Measurements from ENCODE around the gene DLGAP5.

The DLGAP5 gene

DNA sequence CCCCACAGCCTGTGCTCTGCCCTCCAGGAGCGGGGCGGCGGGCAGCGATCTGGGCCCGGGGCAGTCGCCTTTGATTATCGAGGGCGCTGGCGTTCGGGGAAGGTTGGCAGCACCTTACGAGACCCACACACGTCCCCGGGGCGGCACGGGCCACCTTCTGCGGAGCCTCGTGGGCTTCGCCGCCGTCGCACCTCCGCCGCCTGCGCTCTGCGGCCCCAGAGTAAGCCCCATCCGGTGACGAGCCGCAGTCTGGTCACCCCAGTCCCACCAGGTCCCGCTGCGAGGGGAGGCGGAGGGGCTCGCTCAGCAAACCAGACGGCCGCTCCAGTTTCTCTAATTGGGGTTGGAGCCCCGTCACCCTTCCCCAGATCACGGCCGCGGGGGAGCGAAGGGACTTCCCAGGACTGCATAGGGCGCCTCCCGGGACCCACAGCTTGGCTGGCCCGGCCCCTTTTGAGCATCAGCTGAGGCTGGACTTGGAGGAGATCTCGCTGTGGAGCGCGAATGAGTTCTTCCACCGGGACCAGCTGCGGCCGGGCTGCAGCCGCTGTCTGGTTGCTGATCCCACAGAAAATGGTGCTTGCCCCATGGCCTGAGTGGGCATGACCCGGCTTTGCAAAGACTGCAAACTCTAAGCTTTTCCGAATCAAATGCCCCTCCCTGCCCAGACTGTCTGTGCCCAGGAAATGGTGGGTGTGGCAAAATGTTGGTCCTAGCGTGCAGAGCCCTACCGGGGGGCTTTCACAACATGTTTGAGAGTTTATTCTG is 61.8 kb downstream of the DLGAP5 start:
- peak; percentile 70 for DNase-seq (ENCODE audit: low spot score)

DNA sequence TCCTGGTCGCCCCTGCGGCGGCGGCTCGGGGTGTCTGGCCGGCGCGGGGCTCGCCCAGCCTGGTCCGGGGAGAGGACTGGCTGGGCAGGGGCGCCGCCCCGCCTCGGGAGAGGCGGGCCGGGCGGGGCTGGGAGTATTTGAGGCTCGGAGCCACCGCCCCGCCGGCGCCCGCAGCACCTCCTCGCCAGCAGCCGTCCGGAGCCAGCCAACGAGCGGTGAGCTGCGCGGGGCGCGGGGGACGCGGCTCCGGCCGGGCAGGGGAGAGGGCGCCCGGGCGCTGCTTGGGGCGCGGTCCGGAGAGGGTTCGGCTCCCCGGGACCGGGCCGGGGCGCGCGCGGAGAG is 62.3 kb downstream of the DLGAP5 start, which contains the start of gene LGALS3:
Gene LGALS3, plus strand, starts transcription at position 167 of the 342 bp plus-strand sequence. CDS start 8,122 bp downstream, outside the sequence.
- peak; percentile 64 for DNase-seq (ENCODE audit: low spot score)

DNA sequence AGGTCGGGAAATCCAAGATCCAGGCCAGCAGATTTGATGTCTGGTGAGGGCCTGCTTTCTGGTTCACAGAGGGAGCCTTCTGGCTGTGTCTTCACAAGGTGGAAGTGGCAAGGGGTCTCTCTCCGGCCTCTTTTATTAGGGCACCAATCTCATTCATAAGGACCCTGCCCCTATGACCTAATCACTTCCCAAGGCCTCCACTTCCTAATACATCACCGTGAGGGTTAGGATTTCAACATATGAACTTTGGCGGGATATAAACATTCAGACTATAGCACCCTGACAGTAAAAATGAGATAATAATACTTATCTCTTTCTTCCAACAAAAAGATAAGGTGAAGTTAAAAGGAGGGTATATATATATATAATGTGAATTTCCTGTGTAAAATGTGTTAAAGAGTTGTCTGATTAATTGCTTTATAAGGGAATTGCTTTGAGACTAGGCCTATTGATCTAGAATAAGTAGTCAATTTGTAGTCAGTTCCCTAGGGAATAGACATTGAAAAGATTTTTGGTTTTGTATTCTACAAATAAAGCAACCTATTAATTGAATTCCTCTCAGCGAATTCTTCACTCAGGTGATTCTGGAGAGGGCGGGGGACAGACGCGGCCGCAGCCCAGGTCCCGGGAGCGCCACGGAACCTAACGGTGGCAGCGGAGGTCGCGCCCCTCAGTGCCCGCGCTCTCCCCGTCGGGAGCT is 62.8 kb downstream of the DLGAP5 start:
- DNase-seq (ENCODE audit: low spot score), result no peak

- DNase-seq (ENCODE audit: low spot score), result no peak
Measured at GRCh38 chr14:55127460-55127951, 63.9 kb downstream of the DLGAP5 start.

DNA sequence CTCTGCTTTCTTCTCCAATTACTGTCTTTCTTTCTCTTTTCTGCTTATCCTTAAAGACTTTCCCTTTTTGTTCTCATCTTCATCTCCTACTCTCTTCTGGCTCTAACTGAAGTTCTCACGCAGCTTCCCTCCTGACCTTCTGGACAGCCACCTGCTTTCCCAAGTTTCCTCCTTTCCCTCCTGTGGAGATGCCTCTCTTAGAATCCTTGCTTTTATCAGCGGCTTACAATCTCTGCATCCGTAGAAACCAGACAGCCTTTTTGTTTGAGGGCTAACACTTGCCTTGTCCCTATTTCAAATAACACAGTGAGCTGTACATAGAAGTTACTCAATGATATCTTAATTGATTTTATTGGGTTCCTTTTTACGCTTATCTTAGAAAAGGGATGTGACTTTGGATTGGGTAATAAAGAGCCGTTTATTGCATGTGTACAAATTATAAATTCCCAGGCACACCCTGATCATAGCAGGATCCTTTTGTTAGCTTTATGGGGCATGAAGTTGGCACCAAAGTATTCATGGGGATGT is 64.4 kb downstream of the DLGAP5 start:
- no peak for DNase-seq (ENCODE audit: low spot score)

GRCh38 chr14:55126034-55126433 is 65.4 kb downstream of the DLGAP5 start:
- DNase-seq (ENCODE audit: low spot score), result no peak

GRCh38 chr14:55125403-55125802 is 66.0 kb downstream of the DLGAP5 start:
- no peak for DNase-seq (ENCODE audit: low spot score)

DNA sequence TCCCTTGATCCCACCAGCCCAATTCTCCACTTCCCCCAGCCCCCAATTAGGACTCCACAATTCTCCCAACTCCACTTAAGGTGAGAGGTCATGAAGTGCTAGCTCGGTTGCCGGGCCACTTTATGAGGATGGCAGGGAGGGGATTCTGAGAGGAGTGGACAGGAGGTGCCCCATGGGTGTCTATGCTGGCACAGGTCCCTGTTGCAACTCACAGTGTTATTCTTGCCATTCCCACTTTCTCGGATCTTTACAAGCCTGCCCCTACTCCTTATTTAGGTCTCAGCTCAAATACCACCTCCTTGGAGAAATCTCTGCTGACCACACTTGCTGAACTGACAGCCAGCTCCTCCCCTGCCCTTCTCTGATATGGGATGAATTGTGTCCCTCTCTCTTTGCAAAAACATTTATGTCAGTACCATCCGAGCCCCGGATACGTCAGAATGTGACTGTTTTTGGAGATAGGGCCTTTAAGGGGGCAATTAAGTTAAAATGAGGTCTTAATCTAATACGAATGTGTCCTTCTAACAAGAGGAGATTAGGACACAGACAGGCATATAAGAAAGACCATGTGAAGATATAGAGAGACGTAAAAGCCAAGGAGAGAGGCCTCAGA is 66.5 kb downstream of the DLGAP5 start:
- no peak for DNase-seq (ENCODE audit: low spot score)

- no peak for DNase-seq (ENCODE audit: low spot score)
Measured at GRCh38 chr14:55123852-55124639, 67.3 kb downstream of the DLGAP5 start.

GRCh38 chr14:55123101-55123500 is 68.3 kb downstream of the DLGAP5 start:
- peak; percentile 54 for DNase-seq (ENCODE audit: low spot score)

- DNase-seq (ENCODE audit: low spot score), result no peak
Measured at GRCh38 chr14:55122440-55122986, 68.9 kb downstream of the DLGAP5 start.

GRCh38 chr14:55121628-55122439 is 69.6 kb downstream of the DLGAP5 start:
- DNase-seq (ENCODE audit: low spot score), result no peak

- DNase-seq (ENCODE audit: low spot score), result no peak
Measured at GRCh38 chr14:55120571-55121495, 70.6 kb downstream of the DLGAP5 start.

GRCh38 chr14:55118761-55119160 is 72.6 kb downstream of the DLGAP5 start:
- DNase-seq (ENCODE audit: low spot score), result no peak

GRCh38 chr14:55117803-55118441 is 73.5 kb downstream of the DLGAP5 start:
- no peak for DNase-seq (ENCODE audit: low spot score)

- DNase-seq (ENCODE audit: low spot score), result no peak
Measured at GRCh38 chr14:55116246-55117030, 74.9 kb downstream of the DLGAP5 start.

- no peak for DNase-seq (ENCODE audit: low spot score)
Measured at GRCh38 chr14:55115861-55116245, 75.5 kb downstream of the DLGAP5 start.

DNA sequence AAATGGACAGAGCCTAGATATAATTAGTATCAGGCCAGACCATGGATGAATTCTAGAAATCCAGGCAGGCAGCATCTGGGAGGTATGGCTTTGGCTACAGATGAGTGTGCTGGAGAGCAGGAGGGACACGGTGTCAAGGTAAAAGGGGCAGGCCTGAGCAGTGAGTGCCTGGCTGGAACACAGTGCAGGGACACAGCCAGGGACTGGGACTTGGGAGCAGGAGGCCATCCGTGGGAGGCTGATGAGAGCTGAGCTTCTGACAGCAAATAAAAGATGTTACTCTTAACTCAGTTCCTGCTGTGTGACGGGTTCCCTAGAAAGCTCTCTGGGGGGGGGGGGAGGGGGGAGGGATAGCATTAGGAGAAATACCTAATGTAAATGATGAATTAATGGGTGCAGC is 75.9 kb downstream of the DLGAP5 start:
- DNase-seq (ENCODE audit: low spot score), result no peak

Measured in ecto neural progenitor cell (in vitro differentiated cells).